PC-9 (cell line): ENCODE data around the gene FKBP6.
"Not testable (repeated sequence)": the region's sequence is repeated elsewhere in the genome, so short reads cannot be mapped to it uniquely, and the experiment has no call there.

ENCODE experiments used
- CTCF ChIP-seq: fragments of 200-600 bp; sonication (generic); conservative IDR thresholded peaks from 2 replicates; pipeline ENCODE4 v1.6.1; 2017; ENCODE audit warnings: mixed run types, antibody characterized with exemption, mild to moderate bottlenecking, moderate library complexity
- EZH2 ChIP-seq: fragments of 200-600 bp; sonication (generic); IDR thresholded peaks from 2 replicates; pipeline ENCODE4 v1.8.0; 2017; ENCODE audit warnings: antibody characterized with exemption, low read depth

GRCh38 chr7:73376262-73376661 is 48.3 kb downstream of the FKBP6 start:
- TF ChIP-seq CTCF, EZH2: not testable (repeated sequence)
